HEK293T (cell line): ENCODE data around the gene PSMB7.

Experiments
- ARNT ChIP-seq: fragments of 450-650 bp; IDR thresholded peaks from 2 replicates; pipeline ENCODE4 v1.6.1; 2017; ENCODE audit warnings: mild to moderate bottlenecking
- BHLHE40 ChIP-seq: fragments of 450-650 bp; IDR thresholded peaks from 2 replicates; pipeline ENCODE4 v1.6.1; 2016; ENCODE audit warnings: mild to moderate bottlenecking, moderate library complexity, borderline replicate concordance
- CTBP1 ChIP-seq: fragments of 450-650 bp; IDR thresholded peaks from 2 replicates; pipeline ENCODE4 v1.6.1; 2016; ENCODE audit warnings: borderline replicate concordance
- ELF4 ChIP-seq: fragments of 450-650 bp; IDR thresholded peaks from 2 replicates; pipeline ENCODE4 v1.6.1; 2017; ENCODE audit warnings: antibody characterized with exemption
- FOXA1 ChIP-seq: fragments of 450-650 bp; IDR thresholded peaks from 2 replicates; pipeline ENCODE4 v1.6.1; 2016; ENCODE audit warnings: mild to moderate bottlenecking
- FOXK2 ChIP-seq: fragments of 450-650 bp; IDR thresholded peaks from 2 replicates; pipeline ENCODE4 v1.6.1; 2016; ENCODE audit warnings: mild to moderate bottlenecking
- FOXM1 ChIP-seq: fragments of 450-650 bp; IDR thresholded peaks from 2 replicates; pipeline ENCODE4 v1.6.1; 2017; ENCODE audit warnings: mild to moderate bottlenecking, borderline replicate concordance
- PKNOX1 ChIP-seq: fragments of 450-650 bp; IDR thresholded peaks from 2 replicates; pipeline ENCODE4 v1.6.1; 2016
- SP1 ChIP-seq: fragments of 450-650 bp; IDR thresholded peaks from 2 replicates; pipeline ENCODE4 v1.6.1; 2017
- SUZ12 ChIP-seq: fragments of 450-650 bp; IDR thresholded peaks from 2 replicates; pipeline ENCODE4 v1.6.1; 2016; ENCODE audit warnings: mild to moderate bottlenecking
- TARDBP ChIP-seq: fragments of 450-650 bp; IDR thresholded peaks from 2 replicates; pipeline ENCODE4 v1.6.1; 2016
- ZNF384 ChIP-seq: fragments of 450-650 bp; IDR thresholded peaks from 2 replicates; pipeline ENCODE4 v1.6.1; 2016

- TF ChIP-seq BHLHE40 (no peak), FOXM1 (no peak), SP1 (no peak), ELF4 (no peak), FOXK2 (no peak), FOXA1 (no peak), TARDBP (no peak), ZNF384 (no peak), PKNOX1 (no peak), SUZ12 (no peak), CTBP1 (no peak), ARNT (no peak)
Observed at GRCh38 chr9:124462739-124463138, 47.5 kb upstream of the PSMB7 start.
